Measurements from ENCODE around the gene ITGA4. TPM values are rescaled to one million over a fixed set of nuclear protein-coding genes. Genes with fewer than 3 reads are reported as not detected.

ITGA4 gene
- total RNA-seq, 2 donors from 2014 or later: 4.1 to 6.7 TPM

- DNase-seq: no peak
- intact Hi-C loops (cut with DNase I): loop anchor here (10.0 kb wide), 1 partner anchor 357 kb away; no protein-coding TSS in a partner anchor
- no peaks in the 10 kb centered on the region for H3K36me3 ChIP-seq
- H3K4me3 ChIP-seq: no peak overlapping the region
- H3K4me1 ChIP-seq: no peaks in the 10 kb centered on the region
- no peaks in the 10 kb centered on the region for H3K27me3 ChIP-seq
- no peak overlapping the region for H3K27ac ChIP-seq
- H3K9me3 ChIP-seq: no peaks in the 10 kb centered on the region
- no peak for TF ChIP-seq CTCF (IDR thresholded peaks at IDR 0.05)
- H3K9ac ChIP-seq (ENCODE audit: low read depth in 2 of 2, low read length in 2 of 2): no peak overlapping the region
These were observed 4.1 kb downstream of the ITGA4 start for GRCh38 chr2:181461056-181461997.

GRCh38 chr2:181462033-181462432 is 4.8 kb downstream of the ITGA4 start:
- H3K27me3 ChIP-seq: no peaks in the 10 kb centered on the region
- no peaks in the 10 kb centered on the region for H3K9me3 ChIP-seq
- TF ChIP-seq CTCF (IDR thresholded peaks at IDR 0.05): no peak
- no peaks in the 10 kb centered on the region for H3K36me3 ChIP-seq
- no peak overlapping the region for H3K4me3 ChIP-seq
- H3K27ac ChIP-seq: peak overlapping the region; percentile 34
- DNase-seq: no peak
- H3K9ac ChIP-seq (ENCODE audit: low read depth in 2 of 2, low read length in 2 of 2): no peak overlapping the region
- H3K4me1 ChIP-seq: no peaks in the 10 kb centered on the region
- intact Hi-C loops (cut with DNase I): loop anchor here (10.0 kb wide), 1 partner anchor 357 kb away; no protein-coding TSS in a partner anchor

- H3K4me3 ChIP-seq: no peak overlapping the region
- no peaks in the 10 kb centered on the region for H3K27me3 ChIP-seq
- no peak for DNase-seq
- H3K9me3 ChIP-seq: no peaks in the 10 kb centered on the region
- H3K4me1 ChIP-seq: no peaks in the 10 kb centered on the region
- intact Hi-C loops (cut with DNase I): loop anchor here (10.0 kb wide), 1 partner anchor 359 kb away; no protein-coding TSS in a partner anchor
- H3K9ac ChIP-seq (ENCODE audit: low read depth in 2 of 2, low read length in 2 of 2): no peak overlapping the region
- no peak for TF ChIP-seq CTCF (IDR thresholded peaks at IDR 0.05)
- H3K27ac ChIP-seq: no peak overlapping the region
- no peaks in the 10 kb centered on the region for H3K36me3 ChIP-seq
These were observed 6.4 kb downstream of the ITGA4 start for GRCh38 chr2:181463588-181463987.

GRCh38 chr2:181464966-181465365 is 7.8 kb downstream of the ITGA4 start:
- DNase-seq: no peak
- Histone ChIP-seq H3K27me3 (no peaks in the 10 kb centered on the region), H3K9me3 (no peaks in the 10 kb centered on the region), H3K27ac (no peak overlapping the region), H3K4me1 (no peaks in the 10 kb centered on the region), H3K36me3 (no peaks in the 10 kb centered on the region), H3K4me3 (no peak overlapping the region), H3K9ac (ENCODE audit: low read depth in 2 of 2, low read length in 2 of 2) (no peak overlapping the region)
- intact Hi-C loops (cut with DNase I): loop anchor here (5.0 to 10.0 kb wide), 2 partner anchors 360 to 1338 kb away; no protein-coding TSS in a partner anchor
- TF ChIP-seq CTCF (IDR thresholded peaks at IDR 0.05): no peak

- Histone ChIP-seq H3K4me3 (no peak overlapping the region), H3K36me3 (no peaks in the 10 kb centered on the region), H3K27me3 (no peaks in the 10 kb centered on the region), H3K9me3 (no peaks in the 10 kb centered on the region), H3K9ac (ENCODE audit: low read depth in 2 of 2, low read length in 2 of 2) (no peak overlapping the region), H3K27ac (no peak overlapping the region), H3K4me1 (no peaks in the 10 kb centered on the region)
- intact Hi-C loops (cut with DNase I): loop anchor here (5.0 to 10.0 kb wide), 2 partner anchors 361 to 1339 kb away; no protein-coding TSS in a partner anchor
- TF ChIP-seq CTCF (IDR thresholded peaks at IDR 0.05): no peak
- no peak for DNase-seq
These were observed 8.6 kb downstream of the ITGA4 start for GRCh38 chr2:181465676-181466375.
